H1 (cell line): ENCODE results near the gene DHRS7C. TPM values are rescaled to one million over a fixed set of nuclear protein-coding genes. Genes with fewer than 3 reads are reported as not detected.

Experiments
- BRCA1 ChIP-seq: IDR thresholded peaks from 2 replicates; pipeline ENCODE4 v1.6.1; 2012; ENCODE audit warnings: low read depth, low read length, improper control_type of control experiment
- CHD2 ChIP-seq: IDR thresholded peaks from 2 replicates; pipeline ENCODE4 v1.6.1; 2012; ENCODE audit warnings: low read length, improper control_type of control experiment
- CTBP2 ChIP-seq: IDR thresholded peaks from 2 replicates; pipeline ENCODE4 v1.7.0; 2011; ENCODE audit warnings: borderline replicate concordance, mild to moderate bottlenecking, moderate library complexity, mixed read lengths, low read length; ENCODE audit not compliant: insufficient read depth, insufficient read length
- KDM5A ChIP-seq: fragments of 200-600 bp; IDR thresholded peaks from 2 replicates; pipeline ENCODE4 v1.7.1; 2012; ENCODE audit warnings: mild to moderate bottlenecking, low read length, inconsistent platforms, mixed read lengths
- RXRA ChIP-seq: IDR thresholded peaks from 2 replicates; pipeline ENCODE4 v1.6.1; 2011; ENCODE audit warnings: low read depth, mild to moderate bottlenecking, low read length, moderate library complexity; ENCODE audit not compliant: insufficient read depth
- SIRT6 ChIP-seq: IDR thresholded peaks from one replicate; pipeline ENCODE4 v1.7.1; 2012; ENCODE audit warnings: low read length, inconsistent platforms
- polyA plus RNA-seq, 7 experiments: library from polyadenylated mRNA; depleted of rRNA in 3 of 7; stranded (reverse) in 5 of 7; unstranded in 2 of 7; fragments of >200 nt in 5 of 7; fragments of 200-250 nt in 2 of 7; gene quantifications; 1 replicate in 5 of 7; 2 replicates in 1 of 7; 4 replicates in 1 of 7; pipeline versions ENCODE4 v1.2.1 to v1.2.3, GENCODE V29; 2011 to 2013; ENCODE audit warnings: missing spikeins in 2 of 7, mixed read lengths in 2 of 7
- total RNA-seq: library from RNA; stranded (reverse); fragmentation: NEBNext Ultra II Directional; extraction: Animal tissue kit (Norgen Biotek cat#: 25700); gene quantifications from 2 replicates; pipeline ENCODE4 v1.2.1, GENCODE V29; 2021
- TF ChIP-seq, protein P1 (sequence below): fragments of 300-600 bp; sonication (generic); IDR thresholded peaks from 2 replicates; pipeline ENCODE4 v1.7.1; 2012; ENCODE audit warnings: low read length, moderate library complexity, mild to moderate bottlenecking, inconsistent platforms; ENCODE audit not compliant: insufficient replicate concordance

DHRS7C gene
- total and polyA plus RNA-seq, 2 of the 8 experiments (the other 6 are each of a cell fraction or from before 2014, with no cell fraction given), result not detected

- TF ChIP-seq, protein P1, sequence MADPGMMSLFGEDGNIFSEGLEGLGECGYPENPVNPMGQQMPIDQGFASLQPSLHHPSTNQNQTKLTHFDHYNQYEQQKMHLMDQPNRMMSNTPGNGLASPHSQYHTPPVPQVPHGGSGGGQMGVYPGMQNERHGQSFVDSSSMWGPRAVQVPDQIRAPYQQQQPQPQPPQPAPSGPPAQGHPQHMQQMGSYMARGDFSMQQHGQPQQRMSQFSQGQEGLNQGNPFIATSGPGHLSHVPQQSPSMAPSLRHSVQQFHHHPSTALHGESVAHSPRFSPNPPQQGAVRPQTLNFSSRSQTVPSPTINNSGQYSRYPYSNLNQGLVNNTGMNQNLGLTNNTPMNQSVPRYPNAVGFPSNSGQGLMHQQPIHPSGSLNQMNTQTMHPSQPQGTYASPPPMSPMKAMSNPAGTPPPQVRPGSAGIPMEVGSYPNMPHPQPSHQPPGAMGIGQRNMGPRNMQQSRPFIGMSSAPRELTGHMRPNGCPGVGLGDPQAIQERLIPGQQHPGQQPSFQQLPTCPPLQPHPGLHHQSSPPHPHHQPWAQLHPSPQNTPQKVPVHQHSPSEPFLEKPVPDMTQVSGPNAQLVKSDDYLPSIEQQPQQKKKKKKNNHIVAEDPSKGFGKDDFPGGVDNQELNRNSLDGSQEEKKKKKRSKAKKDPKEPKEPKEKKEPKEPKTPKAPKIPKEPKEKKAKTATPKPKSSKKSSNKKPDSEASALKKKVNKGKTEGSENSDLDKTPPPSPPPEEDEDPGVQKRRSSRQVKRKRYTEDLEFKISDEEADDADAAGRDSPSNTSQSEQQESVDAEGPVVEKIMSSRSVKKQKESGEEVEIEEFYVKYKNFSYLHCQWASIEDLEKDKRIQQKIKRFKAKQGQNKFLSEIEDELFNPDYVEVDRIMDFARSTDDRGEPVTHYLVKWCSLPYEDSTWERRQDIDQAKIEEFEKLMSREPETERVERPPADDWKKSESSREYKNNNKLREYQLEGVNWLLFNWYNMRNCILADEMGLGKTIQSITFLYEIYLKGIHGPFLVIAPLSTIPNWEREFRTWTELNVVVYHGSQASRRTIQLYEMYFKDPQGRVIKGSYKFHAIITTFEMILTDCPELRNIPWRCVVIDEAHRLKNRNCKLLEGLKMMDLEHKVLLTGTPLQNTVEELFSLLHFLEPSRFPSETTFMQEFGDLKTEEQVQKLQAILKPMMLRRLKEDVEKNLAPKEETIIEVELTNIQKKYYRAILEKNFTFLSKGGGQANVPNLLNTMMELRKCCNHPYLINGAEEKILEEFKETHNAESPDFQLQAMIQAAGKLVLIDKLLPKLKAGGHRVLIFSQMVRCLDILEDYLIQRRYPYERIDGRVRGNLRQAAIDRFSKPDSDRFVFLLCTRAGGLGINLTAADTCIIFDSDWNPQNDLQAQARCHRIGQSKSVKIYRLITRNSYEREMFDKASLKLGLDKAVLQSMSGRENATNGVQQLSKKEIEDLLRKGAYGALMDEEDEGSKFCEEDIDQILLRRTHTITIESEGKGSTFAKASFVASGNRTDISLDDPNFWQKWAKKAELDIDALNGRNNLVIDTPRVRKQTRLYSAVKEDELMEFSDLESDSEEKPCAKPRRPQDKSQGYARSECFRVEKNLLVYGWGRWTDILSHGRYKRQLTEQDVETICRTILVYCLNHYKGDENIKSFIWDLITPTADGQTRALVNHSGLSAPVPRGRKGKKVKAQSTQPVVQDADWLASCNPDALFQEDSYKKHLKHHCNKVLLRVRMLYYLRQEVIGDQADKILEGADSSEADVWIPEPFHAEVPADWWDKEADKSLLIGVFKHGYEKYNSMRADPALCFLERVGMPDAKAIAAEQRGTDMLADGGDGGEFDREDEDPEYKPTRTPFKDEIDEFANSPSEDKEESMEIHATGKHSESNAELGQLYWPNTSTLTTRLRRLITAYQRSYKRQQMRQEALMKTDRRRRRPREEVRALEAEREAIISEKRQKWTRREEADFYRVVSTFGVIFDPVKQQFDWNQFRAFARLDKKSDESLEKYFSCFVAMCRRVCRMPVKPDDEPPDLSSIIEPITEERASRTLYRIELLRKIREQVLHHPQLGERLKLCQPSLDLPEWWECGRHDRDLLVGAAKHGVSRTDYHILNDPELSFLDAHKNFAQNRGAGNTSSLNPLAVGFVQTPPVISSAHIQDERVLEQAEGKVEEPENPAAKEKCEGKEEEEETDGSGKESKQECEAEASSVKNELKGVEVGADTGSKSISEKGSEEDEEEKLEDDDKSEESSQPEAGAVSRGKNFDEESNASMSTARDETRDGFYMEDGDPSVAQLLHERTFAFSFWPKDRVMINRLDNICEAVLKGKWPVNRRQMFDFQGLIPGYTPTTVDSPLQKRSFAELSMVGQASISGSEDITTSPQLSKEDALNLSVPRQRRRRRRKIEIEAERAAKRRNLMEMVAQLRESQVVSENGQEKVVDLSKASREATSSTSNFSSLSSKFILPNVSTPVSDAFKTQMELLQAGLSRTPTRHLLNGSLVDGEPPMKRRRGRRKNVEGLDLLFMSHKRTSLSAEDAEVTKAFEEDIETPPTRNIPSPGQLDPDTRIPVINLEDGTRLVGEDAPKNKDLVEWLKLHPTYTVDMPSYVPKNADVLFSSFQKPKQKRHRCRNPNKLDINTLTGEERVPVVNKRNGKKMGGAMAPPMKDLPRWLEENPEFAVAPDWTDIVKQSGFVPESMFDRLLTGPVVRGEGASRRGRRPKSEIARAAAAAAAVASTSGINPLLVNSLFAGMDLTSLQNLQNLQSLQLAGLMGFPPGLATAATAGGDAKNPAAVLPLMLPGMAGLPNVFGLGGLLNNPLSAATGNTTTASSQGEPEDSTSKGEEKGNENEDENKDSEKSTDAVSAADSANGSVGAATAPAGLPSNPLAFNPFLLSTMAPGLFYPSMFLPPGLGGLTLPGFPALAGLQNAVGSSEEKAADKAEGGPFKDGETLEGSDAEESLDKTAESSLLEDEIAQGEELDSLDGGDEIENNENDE, result no peak
- TF ChIP-seq KDM5A (no peak), RXRA (no peak), CTBP2 (no peak), CHD2 (no peak), SIRT6 (no peak), BRCA1 (no peak)
Measured at GRCh38 chr17:9792181-9792840, 919 bp upstream of the DHRS7C start (continued).
